Lung (tissue), 12 donors: ENCODE results near the gene SETDB1. TPM values are rescaled to one million over a fixed set of nuclear protein-coding genes. Genes with fewer than 3 reads are reported as not detected.

Experiments used
- ATAC-seq: fragments of 200-7000 bp; cut with Tn5 transposase; one replicate; pipeline ENCODE4 v1.9.1; 2020; ENCODE audit warnings: moderate number of reproducible peaks; ENCODE audit not compliant: insufficient read depth, low FRiP score
- DNase-seq, 3 donors: peaks; one replicate each; pipeline ENCODE4 v3.0.0-alpha.2; 2013 to 2017
- H3K27ac ChIP-seq, 2 donors: one replicate each; pipeline ENCODE4 v1.5.1; 2013; ENCODE audit warnings: mild to moderate bottlenecking in 2 of 2, moderate library complexity in 2 of 2, control low read depth in 1 of 2, inconsistent platforms in 1 of 2, low read depth in 1 of 2, low read length in 1 of 2
- H3K27me3 ChIP-seq, 3 donors: one replicate each; pipeline ENCODE4 v1.5.1; 2013; ENCODE audit warnings: low read length in 2 of 3; ENCODE audit not compliant: control insufficient read depth in 3 of 3, insufficient read depth in 3 of 3
- H3K36me3 ChIP-seq, 4 donors: one replicate each; pipeline ENCODE4 v1.5.1; 2013; ENCODE audit warnings: low read length in 4 of 4, mild to moderate bottlenecking in 1 of 4, moderate library complexity in 1 of 4; ENCODE audit not compliant: control insufficient read depth in 4 of 4, insufficient read depth in 4 of 4
- H3K4me1 ChIP-seq, 5 donors: one replicate each; pipeline ENCODE4 v1.5.1; 2013; ENCODE audit warnings: low read length in 5 of 5, mild to moderate bottlenecking in 2 of 5, moderate library complexity in 1 of 5; ENCODE audit not compliant: control insufficient read depth in 5 of 5, insufficient read depth in 5 of 5
- H3K4me3 ChIP-seq: one replicate; pipeline ENCODE4 v1.5.1; 2013; ENCODE audit warnings: mild to moderate bottlenecking, control low read depth, moderate library complexity
- H3K9ac ChIP-seq, 2 donors: one replicate each; pipeline ENCODE4 v1.5.1; 2013; ENCODE audit warnings: low read length in 2 of 2, control low read depth in 1 of 2; ENCODE audit not compliant: insufficient read depth in 1 of 2
- H3K9me3 ChIP-seq, 4 donors: one replicate each; pipeline ENCODE4 v1.5.1; 2013; ENCODE audit warnings: low read length in 3 of 4, mild to moderate bottlenecking in 1 of 4, moderate library complexity in 1 of 4; ENCODE audit not compliant: control insufficient read depth in 4 of 4, insufficient read depth in 3 of 4
- WGBS, 2 donors: extraction: QIAGEN DNeasy Blood & Tissue Kit; methylation state at CpG; one replicate each; pipeline ENCODE4 v1.1.7; 2013; 5-methylcytosine and 5-hydroxymethylcytosine counted together
- polyA plus RNA-seq, 2 donors: library from polyadenylated mRNA; stranded (reverse); fragments of 200-250 nt; gene quantifications; one replicate each; pipeline ENCODE4 v1.2.1, GENCODE V29; 2013
- total RNA-seq, 2 donors: library from RNA; depleted of rRNA in 1 of 2; stranded (reverse); fragments of >200 nt in 1 of 2; gene quantifications; one replicate each; pipeline ENCODE4 v1.2.1, GENCODE V29; 2014 to 2021
- TF ChIP-seq, protein P1 (sequence below): IDR thresholded peaks from 2 replicates; pipeline ENCODE4 v1.5.1; 2012; ENCODE audit warnings: mild to moderate bottlenecking; ENCODE audit errors: control extremely low read depth, extremely low read depth
- donor health status: control.
- donor health status: control.
- donor health status: Bipolar disorder and iron deficiency.
- donor health status: healthy.
- donor health status: DM: yes; HTN: yes; CAD: no.

The SETDB1 gene
- total and polyA plus RNA-seq, 4 donors: 20.0 to 56.2 (median 32.6) TPM

DNA sequence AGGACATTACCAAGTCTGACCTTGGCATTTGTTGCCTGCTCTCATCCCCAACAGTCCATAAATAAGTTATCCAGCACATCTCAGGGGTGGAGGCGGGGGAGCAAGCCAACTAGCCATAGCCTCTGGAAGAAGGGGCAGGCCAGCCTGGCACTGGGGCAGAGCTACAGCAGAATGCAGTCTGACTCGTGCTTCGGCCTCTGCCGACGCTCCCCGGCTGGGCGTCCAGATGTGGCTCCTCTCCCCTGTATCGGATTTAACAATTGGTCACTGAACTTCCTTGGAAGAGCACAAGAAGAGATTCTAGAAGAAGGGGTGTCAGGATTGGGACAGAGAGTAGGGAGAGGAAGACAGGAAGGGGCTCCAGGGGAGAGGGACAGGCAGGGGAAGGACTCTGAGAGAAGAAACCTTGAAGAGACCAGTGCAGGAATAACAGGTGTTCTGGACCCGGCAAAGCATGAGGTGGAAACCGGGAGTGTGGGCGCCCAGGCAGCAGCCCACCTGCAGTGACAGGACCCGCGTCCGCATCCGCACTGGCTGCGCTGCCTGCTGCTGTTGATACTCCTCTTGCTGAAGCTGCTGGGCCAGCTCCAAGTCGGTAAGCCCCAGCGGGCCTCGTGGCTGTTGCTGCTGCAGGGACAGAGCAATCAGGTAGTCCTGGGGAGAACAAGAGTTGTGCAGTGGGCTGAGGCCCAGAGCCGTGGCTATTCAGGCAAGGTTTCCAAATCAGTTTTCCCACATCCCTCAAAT is 71.1 kb downstream of the SETDB1 start:
- DNase-seq: no peak
- 92 to 93% methylated on average over 20 of the region's 20 CpGs for WGBS, 2 donors
- peaks cover 13 to 28% (median 25%) of the 10 kb centered on the region in 4 donors for H3K36me3 ChIP-seq

DNA sequence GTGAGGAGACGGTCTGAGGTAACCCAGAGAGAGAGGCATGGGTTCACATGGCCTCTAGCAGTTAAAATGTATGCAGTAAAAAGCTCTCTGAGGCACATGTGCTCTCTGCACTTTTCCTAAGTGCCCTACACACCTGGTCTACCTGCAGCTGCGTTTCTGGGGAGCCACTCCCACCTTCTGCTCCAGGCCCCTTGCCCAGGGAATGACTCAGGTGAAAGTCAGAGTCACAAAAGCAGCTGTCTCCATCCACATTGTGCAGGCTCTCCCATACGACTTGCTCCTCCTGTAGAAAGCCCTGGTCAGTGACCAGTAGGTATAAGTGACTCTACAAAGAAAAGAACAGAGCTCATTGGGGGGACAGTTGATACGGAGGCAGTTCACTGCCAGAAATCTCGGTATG is 71.8 kb downstream of the SETDB1 start:
- Histone ChIP-seq H3K4me1 (peaks cover under 1 to 5% (median 2%) of the 10 kb centered on the region in 5 donors), H3K27me3 (no peaks in the 10 kb centered on the region), H3K9me3 (no peaks in the 10 kb centered on the region), H3K9ac (no peak overlapping the region), H3K27ac (no peak overlapping the region), H3K36me3 (peaks cover 13 to 28% (median 27%) of the 10 kb centered on the region in 4 donors), H3K4me3 (no peak overlapping the region)
- WGBS, 2 donors: 69 to 82% methylated on average over 5 of the region's 5 CpGs
- DNase-seq (no peak), ATAC-seq (no peak)
- TF ChIP-seq, protein P1, sequence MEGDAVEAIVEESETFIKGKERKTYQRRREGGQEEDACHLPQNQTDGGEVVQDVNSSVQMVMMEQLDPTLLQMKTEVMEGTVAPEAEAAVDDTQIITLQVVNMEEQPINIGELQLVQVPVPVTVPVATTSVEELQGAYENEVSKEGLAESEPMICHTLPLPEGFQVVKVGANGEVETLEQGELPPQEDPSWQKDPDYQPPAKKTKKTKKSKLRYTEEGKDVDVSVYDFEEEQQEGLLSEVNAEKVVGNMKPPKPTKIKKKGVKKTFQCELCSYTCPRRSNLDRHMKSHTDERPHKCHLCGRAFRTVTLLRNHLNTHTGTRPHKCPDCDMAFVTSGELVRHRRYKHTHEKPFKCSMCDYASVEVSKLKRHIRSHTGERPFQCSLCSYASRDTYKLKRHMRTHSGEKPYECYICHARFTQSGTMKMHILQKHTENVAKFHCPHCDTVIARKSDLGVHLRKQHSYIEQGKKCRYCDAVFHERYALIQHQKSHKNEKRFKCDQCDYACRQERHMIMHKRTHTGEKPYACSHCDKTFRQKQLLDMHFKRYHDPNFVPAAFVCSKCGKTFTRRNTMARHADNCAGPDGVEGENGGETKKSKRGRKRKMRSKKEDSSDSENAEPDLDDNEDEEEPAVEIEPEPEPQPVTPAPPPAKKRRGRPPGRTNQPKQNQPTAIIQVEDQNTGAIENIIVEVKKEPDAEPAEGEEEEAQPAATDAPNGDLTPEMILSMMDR: no peak

More for the DNA sequence above, 71.1 kb downstream of the SETDB1 start:
- Histone ChIP-seq H3K9ac (no peak overlapping the region), H3K27ac (no peak overlapping the region), H3K4me1 (peaks cover 0 to 1% (median 0%) of the 10 kb centered on the region in 5 donors), H3K27me3 (no peaks in the 10 kb centered on the region), H3K4me3 (no peak overlapping the region), H3K9me3 (no peaks in the 10 kb centered on the region)
- TF ChIP-seq, protein P1: no peak
- ATAC-seq: no peak

GRCh38 chr1:150999051-150999674 is 73.0 kb downstream of the SETDB1 start:
- H3K4me1 ChIP-seq: peaks cover 3 to 9% (median 8%) of the 10 kb centered on the region in 5 donors
- ATAC-seq: no peak
- no peak overlapping the region for H3K27ac ChIP-seq
- H3K9ac ChIP-seq: no peak overlapping the region
- H3K4me3 ChIP-seq: no peak overlapping the region
- peaks cover 13 to 28% (median 27%) of the 10 kb centered on the region in 4 donors for H3K36me3 ChIP-seq
- TF ChIP-seq, protein P1: no peak
- H3K27me3 ChIP-seq: no peaks in the 10 kb centered on the region
- 40 to 69% methylated on average over 17 of the region's 17 CpGs for WGBS, 2 donors
- no peaks in the 10 kb centered on the region for H3K9me3 ChIP-seq
- DNase-seq: no peak
